Measurements from ENCODE around the gene ACP4. TPM values are rescaled to one million over a fixed set of nuclear protein-coding genes. Genes with fewer than 3 reads are reported as not detected.

ACP4 gene
- total RNA-seq, 1 donor from 2014 or later: not detected

DNA sequence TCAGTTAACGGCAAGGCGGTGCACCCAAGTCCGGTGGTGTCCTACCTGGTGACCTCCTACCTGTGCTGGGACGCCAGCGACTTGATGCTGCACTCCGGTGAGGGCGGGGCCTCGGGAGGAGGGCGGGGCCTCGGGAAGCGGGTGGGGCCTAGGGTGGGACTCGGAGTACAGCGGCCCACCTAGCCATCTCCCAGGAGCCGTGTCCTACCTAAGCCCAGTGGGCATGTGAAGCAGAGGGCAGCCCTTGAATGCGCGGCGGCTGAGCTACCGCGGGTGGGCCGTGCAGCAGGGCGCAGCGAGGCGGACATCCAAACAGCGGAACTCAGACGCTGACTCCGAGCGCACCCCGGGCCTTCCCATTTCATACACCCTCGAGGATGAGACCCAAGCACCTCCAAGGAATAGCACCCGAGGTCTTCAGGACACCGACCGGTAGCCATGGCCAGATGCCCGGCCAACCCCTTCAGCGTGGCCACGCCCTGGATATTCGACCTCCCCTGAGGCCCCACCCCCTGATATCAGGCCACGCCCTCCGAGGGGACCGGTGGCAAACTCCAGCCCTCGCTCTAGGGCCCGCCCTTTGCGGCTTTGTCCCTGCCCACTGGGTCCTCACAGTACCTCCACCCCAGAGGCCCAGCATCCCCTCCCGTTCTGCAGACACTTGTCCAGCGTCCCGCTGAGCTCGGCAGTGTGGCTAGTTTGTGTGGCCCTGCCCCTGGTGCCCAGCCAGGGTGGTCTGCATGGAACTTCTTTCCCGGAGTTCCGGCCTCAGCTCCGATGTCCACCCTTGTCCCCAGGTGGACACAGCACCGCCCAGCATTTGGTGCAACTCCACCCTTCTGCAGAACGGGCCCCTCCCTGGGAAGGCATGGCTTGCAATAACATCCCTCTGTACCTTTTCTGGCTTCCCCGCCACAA is 28.0 kb downstream of the ACP4 start:
- ATAC-seq (ENCODE audit: low read depth) (peak; percentile 57), DNase-seq (peak; percentile 73)
- Mint-ChIP-seq H3K4me3 (peak overlapping the region; percentile 88), H3K9me3 (no peaks in the 10 kb centered on the region), H3K4me1 (peaks cover 66% of the 10 kb centered on the region), H3K36me3 (ENCODE audit: low read depth) (no peaks in the 10 kb centered on the region), H3K27me3 (peaks cover 13% of the 10 kb centered on the region), H3K27ac (peak overlapping the region; percentile 90)
- POLR2A ChIA-PET: interaction anchor here (0.6 to 2.0 kb wide), 6 partner anchors 14 to 489 kb away, joined by 3 to 30 read pairs (median 4); partner anchors contain the start of gene KCNC3
- CTCF ChIA-PET: interaction anchor here (1.0 kb wide), 1 partner anchor 104 kb away, joined by 3 read pairs; no protein-coding TSS in a partner anchor
- TF ChIP-seq, protein P1, sequence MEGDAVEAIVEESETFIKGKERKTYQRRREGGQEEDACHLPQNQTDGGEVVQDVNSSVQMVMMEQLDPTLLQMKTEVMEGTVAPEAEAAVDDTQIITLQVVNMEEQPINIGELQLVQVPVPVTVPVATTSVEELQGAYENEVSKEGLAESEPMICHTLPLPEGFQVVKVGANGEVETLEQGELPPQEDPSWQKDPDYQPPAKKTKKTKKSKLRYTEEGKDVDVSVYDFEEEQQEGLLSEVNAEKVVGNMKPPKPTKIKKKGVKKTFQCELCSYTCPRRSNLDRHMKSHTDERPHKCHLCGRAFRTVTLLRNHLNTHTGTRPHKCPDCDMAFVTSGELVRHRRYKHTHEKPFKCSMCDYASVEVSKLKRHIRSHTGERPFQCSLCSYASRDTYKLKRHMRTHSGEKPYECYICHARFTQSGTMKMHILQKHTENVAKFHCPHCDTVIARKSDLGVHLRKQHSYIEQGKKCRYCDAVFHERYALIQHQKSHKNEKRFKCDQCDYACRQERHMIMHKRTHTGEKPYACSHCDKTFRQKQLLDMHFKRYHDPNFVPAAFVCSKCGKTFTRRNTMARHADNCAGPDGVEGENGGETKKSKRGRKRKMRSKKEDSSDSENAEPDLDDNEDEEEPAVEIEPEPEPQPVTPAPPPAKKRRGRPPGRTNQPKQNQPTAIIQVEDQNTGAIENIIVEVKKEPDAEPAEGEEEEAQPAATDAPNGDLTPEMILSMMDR (IDR thresholded peaks at IDR 0.05): no peak
- intact Hi-C loops (cut with micrococcal nuclease): loop anchor here (1.0 kb wide), 4 partner anchors 13 to 78 kb away; no protein-coding TSS in a partner anchor

DNA sequence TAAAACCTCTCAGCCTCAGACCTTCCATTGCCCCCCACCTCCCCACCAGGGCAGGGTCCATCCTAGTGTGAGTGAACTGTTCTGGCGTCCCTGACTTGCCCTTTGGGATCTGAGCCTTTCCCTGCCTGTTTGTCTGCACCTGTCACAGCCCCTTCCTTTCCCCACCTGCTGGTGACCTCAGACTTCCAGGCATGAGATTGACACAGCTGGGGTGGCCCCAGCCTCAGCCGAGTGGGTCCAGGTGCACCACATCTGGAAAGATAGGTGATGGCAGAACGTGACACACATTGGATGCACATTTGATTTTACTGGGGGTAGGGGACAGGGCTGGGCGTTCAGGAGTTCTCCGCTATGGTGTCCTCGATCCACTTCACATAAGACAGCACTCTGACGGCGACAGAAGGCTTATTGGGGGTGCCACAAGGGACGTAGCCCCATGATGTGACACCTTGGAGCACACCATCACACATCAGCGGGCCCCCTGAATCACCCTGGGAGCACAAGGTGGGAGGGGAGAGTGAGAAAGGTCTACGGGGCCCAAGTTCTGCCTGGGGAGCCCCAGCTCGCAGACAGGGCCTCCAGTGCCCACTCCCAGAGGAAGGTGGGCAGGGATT is 28.8 kb downstream of the ACP4 start:
- Mint-ChIP-seq H3K36me3 (ENCODE audit: low read depth) (no peaks in the 10 kb centered on the region), H3K27ac (peak overlapping the region; percentile 90), H3K4me1 (peaks cover 69% of the 10 kb centered on the region), H3K27me3 (peaks cover 13% of the 10 kb centered on the region), H3K9me3 (no peaks in the 10 kb centered on the region), H3K4me3 (peak overlapping the region; percentile 88)
- POLR2A ChIA-PET: interaction anchor here (0.7 to 2.0 kb wide), 4 partner anchors 14 to 443 kb away, joined by 3 to 30 read pairs (median 8); no protein-coding TSS in a partner anchor
- CTCF ChIA-PET: no interaction called here
- no peak for ATAC-seq (ENCODE audit: low read depth)
- no peak for DNase-seq
- intact Hi-C loops (cut with micrococcal nuclease): loop anchor here (1.0 kb wide), 2 partner anchors 17 to 77 kb away; no protein-coding TSS in a partner anchor
- TF ChIP-seq, protein P1 (IDR thresholded peaks at IDR 0.05): no peak

DNA sequence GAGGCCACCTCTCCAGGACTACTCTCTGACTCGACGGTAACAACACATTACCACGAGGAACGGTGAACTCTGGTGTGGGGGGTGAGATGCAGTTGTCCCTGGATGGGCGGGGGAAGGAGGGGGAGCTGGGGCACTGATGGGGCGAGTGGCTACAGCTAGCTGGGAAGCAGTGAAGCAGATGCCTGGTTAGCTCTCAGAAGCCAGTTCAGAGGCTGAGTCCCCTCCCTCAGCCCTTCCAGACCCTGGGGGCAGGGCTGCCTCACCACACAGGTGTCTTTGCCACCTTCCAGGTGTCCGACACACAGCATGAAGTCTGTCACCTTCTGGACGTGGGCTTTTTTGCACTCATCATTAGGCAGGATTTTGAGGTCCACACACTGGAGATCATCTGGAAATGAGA is 29.4 kb downstream of the ACP4 start:
- peaks cover 10% of the 10 kb centered on the region for H3K27me3 Mint-ChIP-seq
- ChIA-PET POLR2A (interaction anchor here (0.6 to 1.8 kb wide), 4 partner anchors 15 to 488 kb away, joined by 4 to 11 read pairs (median 5); no protein-coding TSS in a partner anchor), CTCF (no interaction called here)
- H3K36me3 Mint-ChIP-seq (ENCODE audit: low read depth): no peaks in the 10 kb centered on the region
- intact Hi-C loops (cut with micrococcal nuclease): no loop called here
- no peak for DNase-seq
- H3K4me3 Mint-ChIP-seq: peak overlapping the region; percentile 74
- peaks cover 69% of the 10 kb centered on the region for H3K4me1 Mint-ChIP-seq
- peak overlapping the region; percentile 71 for H3K27ac Mint-ChIP-seq
- H3K9me3 Mint-ChIP-seq: no peaks in the 10 kb centered on the region
- no peak for ATAC-seq (ENCODE audit: low read depth)
- TF ChIP-seq, protein P1 (IDR thresholded peaks at IDR 0.05): no peak

- ChIA-PET CTCF (no interaction called here), POLR2A (interaction anchor here (0.6 to 1.8 kb wide), 5 partner anchors 16 to 1285 kb away, joined by 3 to 11 read pairs (median 5); no protein-coding TSS in a partner anchor)
- H3K4me1 Mint-ChIP-seq: peaks cover 69% of the 10 kb centered on the region
- ATAC-seq (ENCODE audit: low read depth): no peak
- no peaks in the 10 kb centered on the region for H3K9me3 Mint-ChIP-seq
- TF ChIP-seq, protein P1 (IDR thresholded peaks at IDR 0.05): no peak
- no peak for DNase-seq
- peak overlapping the region; percentile 71 for H3K27ac Mint-ChIP-seq
- H3K36me3 Mint-ChIP-seq (ENCODE audit: low read depth): no peaks in the 10 kb centered on the region
- H3K4me3 Mint-ChIP-seq: peak overlapping the region; percentile 74
- intact Hi-C loops (cut with micrococcal nuclease): no loop called here
- peaks cover 7% of the 10 kb centered on the region for H3K27me3 Mint-ChIP-seq
Measured at GRCh38 chr19:50820086-50820485, 29.9 kb downstream of the ACP4 start.

All from activated B cell treated with CpG ODN at 0.5 μM for 24 hours (primary cell).